GM06990 (cell line): ENCODE data around the gene ACOD1.

Experiments used
- DNase-seq: peaks from one replicate; pipeline ENCODE4 v3.0.0-alpha.2; 2011; ENCODE audit not compliant: insufficient read length; ENCODE audit errors: extremely low read depth
- H3K27me3 ChIP-seq: replicated peaks from 2 replicates; pipeline ENCODE4 v1.6.0; 2011; ENCODE audit warnings: low read length; ENCODE audit not compliant: control insufficient read depth, insufficient read depth
- H3K36me3 ChIP-seq: 2 replicates; pipeline ENCODE4 v1.5.1; 2011; ENCODE audit warnings: low read length; ENCODE audit not compliant: control insufficient read depth, insufficient read depth
- H3K4me3 ChIP-seq: replicated peaks from 2 replicates; pipeline ENCODE4 v1.5.1; 2011; ENCODE audit warnings: low read depth, mild to moderate bottlenecking, control low read depth, low read length
- TF ChIP-seq, protein P1 (sequence below): IDR thresholded peaks from 2 replicates; pipeline ENCODE4 v1.5.1; 2011; ENCODE audit warnings: low read length, control low read depth, mild to moderate bottlenecking, inconsistent platforms; ENCODE audit not compliant: insufficient read depth, poor library complexity, severe bottlenecking

ACOD1 gene

DNA sequence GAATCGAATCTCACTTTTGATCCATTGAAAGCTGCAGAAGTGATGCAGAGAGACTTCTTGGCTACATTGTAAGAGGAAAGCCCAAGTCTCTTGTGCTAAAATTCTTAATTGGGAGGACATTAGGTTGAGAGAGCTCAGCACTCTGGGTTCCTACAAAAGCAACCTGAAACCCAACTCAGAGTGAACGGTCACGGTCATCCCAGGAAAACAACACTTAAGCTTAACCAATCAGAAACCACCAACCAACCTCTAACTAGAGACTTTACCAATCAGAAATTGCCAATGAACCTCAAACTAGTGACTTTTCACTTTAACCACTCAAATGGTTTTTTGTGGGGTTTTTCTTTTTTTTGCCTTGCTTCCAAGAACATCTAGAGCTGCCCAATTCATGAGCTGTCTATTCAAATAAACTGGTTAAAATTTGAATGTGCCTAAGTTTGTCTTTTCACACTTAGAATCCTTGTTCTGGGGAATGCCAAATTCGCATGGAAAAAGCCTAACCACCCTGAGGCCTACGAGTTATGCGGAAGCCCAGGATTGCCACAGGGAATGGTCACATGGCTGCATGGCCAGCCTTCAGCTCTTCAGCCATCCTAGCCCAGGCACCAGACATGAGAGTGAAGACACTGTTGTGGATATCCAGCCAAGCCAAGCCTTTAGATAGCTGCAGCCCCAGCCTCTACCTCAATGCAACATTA is 25.8 kb downstream of the ACOD1 start:
- TF ChIP-seq, protein P1, sequence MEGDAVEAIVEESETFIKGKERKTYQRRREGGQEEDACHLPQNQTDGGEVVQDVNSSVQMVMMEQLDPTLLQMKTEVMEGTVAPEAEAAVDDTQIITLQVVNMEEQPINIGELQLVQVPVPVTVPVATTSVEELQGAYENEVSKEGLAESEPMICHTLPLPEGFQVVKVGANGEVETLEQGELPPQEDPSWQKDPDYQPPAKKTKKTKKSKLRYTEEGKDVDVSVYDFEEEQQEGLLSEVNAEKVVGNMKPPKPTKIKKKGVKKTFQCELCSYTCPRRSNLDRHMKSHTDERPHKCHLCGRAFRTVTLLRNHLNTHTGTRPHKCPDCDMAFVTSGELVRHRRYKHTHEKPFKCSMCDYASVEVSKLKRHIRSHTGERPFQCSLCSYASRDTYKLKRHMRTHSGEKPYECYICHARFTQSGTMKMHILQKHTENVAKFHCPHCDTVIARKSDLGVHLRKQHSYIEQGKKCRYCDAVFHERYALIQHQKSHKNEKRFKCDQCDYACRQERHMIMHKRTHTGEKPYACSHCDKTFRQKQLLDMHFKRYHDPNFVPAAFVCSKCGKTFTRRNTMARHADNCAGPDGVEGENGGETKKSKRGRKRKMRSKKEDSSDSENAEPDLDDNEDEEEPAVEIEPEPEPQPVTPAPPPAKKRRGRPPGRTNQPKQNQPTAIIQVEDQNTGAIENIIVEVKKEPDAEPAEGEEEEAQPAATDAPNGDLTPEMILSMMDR, result no peak

DNA sequence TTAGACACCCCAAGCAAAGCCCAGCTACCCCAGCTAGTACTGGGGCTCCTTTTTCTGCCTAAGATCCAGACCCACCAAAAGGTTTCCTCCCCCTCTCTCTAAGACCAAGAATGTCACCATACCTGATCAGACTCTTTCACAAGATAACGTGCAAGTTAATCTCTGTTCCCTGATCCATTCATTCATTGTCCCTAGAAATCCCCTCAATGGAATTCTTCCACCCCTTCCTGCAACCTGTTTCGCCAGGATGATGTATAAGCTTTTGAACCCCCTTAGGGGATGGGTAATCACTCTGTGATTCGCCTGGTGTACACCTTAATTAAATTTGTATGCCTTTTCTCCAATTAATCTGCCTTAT is 26.3 kb downstream of the ACOD1 start:
- TF ChIP-seq, protein P1, result no peak
- Histone ChIP-seq H3K4me3 (no peak overlapping the region), H3K27me3 (no peaks in the 10 kb centered on the region; the same call in 1 of the 2 replicates), H3K36me3 (no peaks in the 10 kb centered on the region)
- DNase-seq, result no peak

More for the DNA sequence above, 25.8 kb downstream of the ACOD1 start:
- no peak for DNase-seq
- H3K4me3 ChIP-seq, result no peak overlapping the region
- no peaks in the 10 kb centered on the region for H3K36me3 ChIP-seq
- H3K27me3 ChIP-seq, result no peaks in the 10 kb centered on the region; the same call in 1 of the 2 replicates

DNA sequence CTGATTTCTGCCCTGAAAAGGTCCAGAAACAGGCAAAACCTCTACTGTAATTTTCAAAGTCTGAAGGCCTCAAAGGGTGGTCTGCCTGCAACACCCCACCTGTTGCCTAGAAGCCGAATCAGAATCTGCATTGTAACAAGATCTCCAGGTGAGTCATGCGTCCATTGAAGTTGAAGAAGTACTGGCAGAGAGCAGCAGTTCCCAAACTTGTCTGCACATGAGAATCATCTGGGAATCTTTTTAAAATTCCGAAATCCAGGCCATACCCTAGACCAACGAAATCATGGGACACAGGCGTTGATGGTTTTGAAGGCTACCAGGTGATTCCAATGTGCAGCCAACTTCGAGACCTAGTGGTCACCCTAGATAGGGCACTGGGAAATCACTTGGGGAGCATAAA is 27.6 kb downstream of the ACOD1 start:
- Histone ChIP-seq H3K4me3 (no peak overlapping the region), H3K36me3 (no peaks in the 10 kb centered on the region), H3K27me3 (no peaks in the 10 kb centered on the region; the same call in 1 of the 2 replicates)
- no peak for DNase-seq
- TF ChIP-seq, protein P1, result no peak

DNA sequence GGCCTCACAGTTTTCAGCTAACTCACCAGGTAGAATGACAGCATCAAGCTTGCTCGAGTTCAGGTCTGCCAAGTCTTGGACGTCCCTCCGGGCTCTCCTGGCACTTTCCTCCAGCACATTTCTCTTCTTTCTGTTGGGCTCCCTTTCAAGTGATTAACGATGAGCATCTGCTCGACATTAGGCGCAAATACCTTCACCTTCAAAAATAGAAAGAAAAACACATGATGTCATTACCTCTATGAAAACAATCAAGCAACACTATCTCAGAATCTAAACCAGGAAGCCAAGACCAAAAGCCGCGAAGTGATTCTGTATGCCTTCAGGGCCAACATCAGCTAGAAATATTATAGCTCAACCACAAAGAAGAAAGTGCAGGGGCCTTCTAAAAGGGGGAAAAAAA is 28.2 kb downstream of the ACOD1 start:
- TF ChIP-seq, protein P1, result no peak
- DNase-seq, result no peak

DNA sequence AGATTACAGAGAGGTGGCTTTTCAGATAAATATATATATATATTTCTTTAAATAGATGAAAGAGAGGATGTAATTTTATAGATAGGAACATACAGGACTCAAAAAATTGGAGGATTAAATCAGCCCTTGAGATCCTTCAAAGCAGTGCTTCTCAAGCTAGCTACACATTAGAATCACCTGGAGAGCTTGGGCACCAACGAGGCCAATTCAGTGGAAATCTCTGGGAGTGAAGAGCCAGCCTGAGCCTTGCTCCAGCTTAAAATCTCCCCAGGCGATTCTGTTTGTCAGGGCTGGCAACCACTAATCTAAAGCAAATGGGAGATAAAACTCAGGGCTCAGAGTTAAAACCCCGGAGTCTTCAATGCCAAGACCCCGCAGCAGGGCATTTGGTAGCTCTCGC is 28.6 kb downstream of the ACOD1 start:
- Histone ChIP-seq H3K27me3 (no peaks in the 10 kb centered on the region; the same call in 1 of the 2 replicates), H3K36me3 (no peaks in the 10 kb centered on the region), H3K4me3 (no peak overlapping the region)
- TF ChIP-seq, protein P1, result no peak
- no peak for DNase-seq

More for the DNA sequence above, 28.2 kb downstream of the ACOD1 start:
- no peaks in the 10 kb centered on the region for H3K36me3 ChIP-seq
- no peaks in the 10 kb centered on the region; the same call in 1 of the 2 replicates for H3K27me3 ChIP-seq
- H3K4me3 ChIP-seq, result no peak overlapping the region
